Astrocyte (in vitro differentiated cells and primary cell): ENCODE results near the gene SLCO4A1. TPM values are rescaled to one million over a fixed set of nuclear protein-coding genes. Genes with fewer than 3 reads are reported as not detected.

Experiments used
- DNase-seq: peaks from one replicate; pipeline ENCODE4 v3.0.0-alpha.2; 2010; ENCODE audit warnings: low read depth
- FAIRE-seq: peaks from 2 replicates; lab custom pipeline; 2011; peaks lifted over from hg19 to GRCh38; lab: Jason Lieb, UNC
- H2AFZ ChIP-seq: 2 replicates; pipeline ENCODE4 v1.6.0; 2012; ENCODE audit warnings: low read depth, low read length, inconsistent platforms
- H3K27ac ChIP-seq: 2 replicates; pipeline ENCODE4 v1.5.1; 2011; ENCODE audit warnings: low read depth, low read length, inconsistent platforms
- H3K27me3 ChIP-seq: 2 replicates; pipeline ENCODE4 v1.6.0; 2011; ENCODE audit warnings: low read length, inconsistent platforms; ENCODE audit not compliant: insufficient read depth
- H3K36me3 ChIP-seq: 2 replicates; pipeline ENCODE4 v1.5.1; 2011; ENCODE audit warnings: low read length, inconsistent platforms; ENCODE audit not compliant: insufficient read depth
- H3K4me1 ChIP-seq: 2 replicates; pipeline ENCODE4 v1.5.1; 2011; ENCODE audit warnings: low read length, inconsistent platforms; ENCODE audit not compliant: insufficient read depth
- H3K4me2 ChIP-seq: 2 replicates; pipeline ENCODE4 v1.6.0; 2012; ENCODE audit warnings: low read length, inconsistent platforms
- H3K4me3 ChIP-seq: 2 replicates; pipeline ENCODE4 v1.5.1; 2011; ENCODE audit warnings: low read depth, mild to moderate bottlenecking, low read length, inconsistent platforms; ENCODE audit not compliant: insufficient read depth
- H3K79me2 ChIP-seq: 2 replicates; pipeline ENCODE4 v1.6.0; 2012; ENCODE audit warnings: mild to moderate bottlenecking, low read length, inconsistent platforms; ENCODE audit not compliant: insufficient read depth
- H3K9ac ChIP-seq: 2 replicates; pipeline ENCODE4 v1.6.0; 2012; ENCODE audit warnings: mild to moderate bottlenecking, low read length, inconsistent platforms
- H3K9me3 ChIP-seq: 2 replicates; pipeline ENCODE4 v1.5.1; 2012; ENCODE audit warnings: low read depth, mild to moderate bottlenecking, low read length, inconsistent platforms; ENCODE audit not compliant: insufficient read depth
- H4K20me1 ChIP-seq: 2 replicates; pipeline ENCODE4 v1.6.0; 2012; ENCODE audit warnings: low read length, inconsistent platforms; ENCODE audit not compliant: insufficient read depth
- H3K27ac Mint-ChIP-seq: one replicate; pipeline ENCODE4 v1.8.0; 2021; ENCODE audit warnings: mild to moderate bottlenecking, mixed read lengths; ENCODE audit not compliant: unreplicated experiment
- H3K27me3 Mint-ChIP-seq: one replicate; pipeline ENCODE4 v1.8.0; 2021; ENCODE audit warnings: low read depth, mixed read lengths; ENCODE audit not compliant: unreplicated experiment
- H3K36me3 Mint-ChIP-seq: one replicate; pipeline ENCODE4 v1.8.0; 2021; ENCODE audit warnings: low read depth, mixed read lengths; ENCODE audit not compliant: unreplicated experiment
- H3K4me1 Mint-ChIP-seq: one replicate; pipeline ENCODE4 v1.8.0; 2021; ENCODE audit warnings: low read depth, mixed read lengths; ENCODE audit not compliant: unreplicated experiment
- H3K4me3 Mint-ChIP-seq: one replicate; pipeline ENCODE4 v1.8.0; 2021; ENCODE audit warnings: mild to moderate bottlenecking, moderate library complexity, mixed read lengths; ENCODE audit not compliant: unreplicated experiment
- H3K9me3 Mint-ChIP-seq: one replicate; pipeline ENCODE4 v1.8.0; 2021; ENCODE audit warnings: mild to moderate bottlenecking, mixed read lengths; ENCODE audit not compliant: unreplicated experiment
- CTCF ChIP-seq: IDR thresholded peaks from 2 replicates; pipeline ENCODE4 v1.5.1; 2011; ENCODE audit warnings: low read depth, mild to moderate bottlenecking, inconsistent platforms, low read length, moderate library complexity; ENCODE audit not compliant: insufficient read depth
- EZH2 ChIP-seq: IDR thresholded peaks from 2 replicates; pipeline ENCODE4 v1.6.1; 2012; ENCODE audit warnings: mild to moderate bottlenecking, low read length, inconsistent platforms; ENCODE audit not compliant: insufficient read depth
- total RNA-seq: library from RNA; stranded (reverse); gene quantifications from 2 replicates; pipeline ENCODE4 v1.2.1, GENCODE V29; 2021

Gene SLCO4A1
- total RNA-seq, 1 donor from 2014 or later: 0.43 TPM

DNA sequence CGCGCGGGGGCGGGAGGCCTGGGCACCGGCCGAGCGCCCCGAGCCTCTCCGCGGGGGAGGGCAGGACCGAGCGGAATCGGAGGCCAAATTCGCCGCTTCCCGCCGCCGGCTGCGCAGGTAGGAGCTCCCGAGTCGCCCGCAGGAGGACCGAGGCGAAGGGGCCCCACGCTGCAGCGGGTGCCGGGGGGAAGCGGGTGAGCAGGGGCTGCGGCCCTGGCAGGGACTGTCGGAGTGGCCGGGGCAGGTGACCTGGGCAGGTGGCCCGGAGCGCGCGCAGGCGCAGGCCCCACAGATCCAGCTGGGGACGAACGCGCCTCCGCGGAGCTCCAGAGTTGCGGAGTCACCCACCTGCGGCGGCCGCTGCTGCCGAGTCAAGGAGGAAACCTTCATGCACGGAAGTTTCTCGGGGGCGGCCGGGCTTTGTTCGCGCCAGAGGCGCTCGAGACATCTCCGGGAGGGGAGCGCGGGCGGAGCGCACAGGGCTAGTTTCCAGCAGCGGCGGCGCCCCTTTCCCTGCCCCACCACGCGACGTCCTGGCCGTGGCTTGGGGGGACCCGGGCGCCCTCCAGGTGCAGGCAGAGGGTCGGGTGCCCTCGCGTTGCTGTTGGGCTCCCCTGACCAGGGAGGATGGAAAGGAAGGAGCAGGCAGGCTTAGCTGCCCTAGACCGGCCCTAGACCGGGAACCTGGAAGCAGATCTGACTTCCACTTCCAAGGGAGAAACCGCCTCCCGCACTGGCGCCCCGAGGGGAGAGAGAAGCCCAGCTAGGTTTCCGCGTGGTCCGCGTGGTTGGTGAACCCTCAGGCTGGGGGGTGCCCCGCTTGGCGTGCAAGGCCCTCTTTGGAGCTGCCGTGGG is 590 bp downstream of the SLCO4A1 start:
- H3K36me3 Mint-ChIP-seq: no peaks in the 10 kb centered on the region
- Histone ChIP-seq H3K79me2 (no peaks in the 10 kb centered on the region), H3K27ac (no peak overlapping the region), H3K9me3 (no peaks in the 10 kb centered on the region), H3K9ac (no peak overlapping the region), H3K4me2 (peak overlapping the region; percentile 84), H3K27me3 (peaks cover 37% of the 10 kb centered on the region), H4K20me1 (peaks cover 9% of the 10 kb centered on the region), H2AFZ (no peak overlapping the region), H3K4me3 (peak overlapping the region; percentile 46), H3K36me3 (no peaks in the 10 kb centered on the region), H3K4me1 (peaks cover 5% of the 10 kb centered on the region)
- no peak for FAIRE-seq
- TF ChIP-seq EZH2: peak; percentile 75
- TF ChIP-seq CTCF: no peak
- no peaks in the 10 kb centered on the region for H3K4me1 Mint-ChIP-seq
- peak; percentile 8 for DNase-seq
- H3K27ac Mint-ChIP-seq: no peak overlapping the region
- no peaks in the 10 kb centered on the region for H3K9me3 Mint-ChIP-seq
- H3K27me3 Mint-ChIP-seq: peaks cover 54% of the 10 kb centered on the region
- H3K4me3 Mint-ChIP-seq: peak overlapping the region; percentile 34

GRCh38 chr20:62643521-62644043 is 1.3 kb downstream of the SLCO4A1 start:
- Histone ChIP-seq H4K20me1 (peaks cover 9% of the 10 kb centered on the region), H3K4me1 (peaks cover 5% of the 10 kb centered on the region), H2AFZ (no peak overlapping the region), H3K79me2 (no peaks in the 10 kb centered on the region), H3K27ac (no peak overlapping the region), H3K4me3 (no peak overlapping the region), H3K9me3 (no peaks in the 10 kb centered on the region), H3K36me3 (no peaks in the 10 kb centered on the region), H3K9ac (no peak overlapping the region), H3K27me3 (peaks cover 35% of the 10 kb centered on the region), H3K4me2 (peak overlapping the region; percentile 84)
- Mint-ChIP-seq H3K4me3 (no peak overlapping the region), H3K27me3 (peaks cover 48% of the 10 kb centered on the region), H3K4me1 (no peaks in the 10 kb centered on the region), H3K27ac (no peak overlapping the region), H3K9me3 (no peaks in the 10 kb centered on the region), H3K36me3 (no peaks in the 10 kb centered on the region)
- FAIRE-seq (no peak), DNase-seq (peak; percentile 8)
- TF ChIP-seq CTCF (no peak), EZH2 (no peak)
